K562 (cell line): Measurements from ENCODE around the gene COG3. TPM values are rescaled to one million over a fixed set of nuclear protein-coding genes. Genes with fewer than 3 reads are reported as not detected.

ENCODE experiments used
- ATAC-seq: fragments of 200-7000 bp; cut with Tn5 transposase; 3 replicates; pipeline ENCODE4 v1.9.1; 2020; ENCODE audit warnings: moderate library complexity
- BruUV-seq: library from RNA; stranded (reverse); fragments of 400-500 nt; replicated peaks from 2 replicates; lab custom pipeline; 2021; lab: Mats Ljungman, UMichigan
- CTCF ChIA-PET: fragments of 300-600 bp; formaldehyde crosslinking; extraction: SDS; loops from one replicate; lab custom pipeline; 2021; ENCODE audit warnings: low intra/inter-chr PET ratio; lab: Yijun Ruan, JAX
- POLR2A ChIA-PET: fragments of 300-600, 350-650 bp; sonication (Branson Sonifier 250); formaldehyde crosslinking; extraction: SDS; loops from one replicate; lab custom pipeline; 2021; ENCODE audit warnings: antibody characterized with exemption, inconsistent platforms; lab: Yijun Ruan, JAX
- DNase-seq, 4 experiments: peaks; one replicate each; pipeline versions ENCODE4 v3.0.0 to v3.0.0-alpha.2; 2011 to 2018; ENCODE audit warnings: low spot score in 3 of 4, mixed read lengths in 3 of 4; ENCODE audit errors: extremely low read depth in 1 of 4
- FAIRE-seq: peaks from 2 replicates; lab custom pipeline; 2011; peaks lifted over from hg19 to GRCh38; lab: Jason Lieb, UNC
- H2AFZ ChIP-seq: 2 replicates; pipeline ENCODE4 v1.6.0; 2011; ENCODE audit warnings: low read depth, low read length, control low read depth, inconsistent platforms
- H3K27ac ChIP-seq: fragments of 200-600 bp; 3 replicates; pipeline ENCODE4 v1.8.0; 2011; ENCODE audit warnings: low read depth, mild to moderate bottlenecking, control low read depth, inconsistent platforms, low read length, moderate library complexity, mixed read lengths; ENCODE audit errors: extremely low read depth
- H3K27me3 ChIP-seq, 2 experiments: fragments of 300-600 bp in 1 of 2; 2 replicates in 1 of 2; 3 replicates in 1 of 2; pipeline versions ENCODE4 v1.6.0 to v1.8.0; 2011; ENCODE audit warnings: inconsistent platforms in 2 of 2, low read length in 2 of 2, mild to moderate bottlenecking in 1 of 2, mixed read lengths in 1 of 2, moderate library complexity in 1 of 2; ENCODE audit not compliant: control insufficient read depth in 2 of 2, insufficient read depth in 2 of 2
- H3K36me3 ChIP-seq: fragments of 300-600 bp; 3 replicates; pipeline ENCODE4 v1.8.0; 2011; ENCODE audit warnings: mild to moderate bottlenecking, low read length, inconsistent platforms; ENCODE audit not compliant: control insufficient read depth, insufficient read depth
- H3K4me1 ChIP-seq, 2 experiments: fragments of 200-600 bp in 1 of 2; replicated peaks in 1 of 2; 2 replicates in 1 of 2; 3 replicates in 1 of 2; pipeline versions ENCODE4 v1.5.1 to v1.8.0; 2011; ENCODE audit warnings: inconsistent platforms in 2 of 2, low read length in 2 of 2, mild to moderate bottlenecking in 1 of 2, mixed read lengths in 1 of 2, moderate library complexity in 1 of 2; ENCODE audit not compliant: control insufficient read depth in 2 of 2, insufficient read depth in 2 of 2
- H3K4me2 ChIP-seq: 2 replicates; pipeline ENCODE4 v1.6.1; 2011; ENCODE audit warnings: low read length, control low read depth, inconsistent platforms, mixed read lengths; ENCODE audit not compliant: insufficient read depth
- H3K4me3 ChIP-seq: fragments of 200-600 bp; sonication (generic), shearing (Covaris generic); 2 replicates; pipeline ENCODE4 v1.5.1; 2016; ENCODE audit warnings: control low read depth, inconsistent platforms
- H3K79me2 ChIP-seq: fragments of 200-600 bp; 3 replicates; pipeline ENCODE4 v1.8.0; 2011; ENCODE audit warnings: low read length, inconsistent platforms; ENCODE audit not compliant: control insufficient read depth, insufficient read depth
- H3K9ac ChIP-seq, 2 experiments: 2 replicates each; pipeline versions ENCODE4 v1.6.0 to v1.6.1; 2011; ENCODE audit warnings: low read depth in 2 of 2, low read length in 2 of 2, control low read depth in 1 of 2, inconsistent platforms in 1 of 2, mild to moderate bottlenecking in 1 of 2, mixed read lengths in 1 of 2; ENCODE audit not compliant: insufficient read depth in 1 of 2
- H3K9me1 ChIP-seq: one replicate; pipeline ENCODE4 v1.6.0; 2011; ENCODE audit warnings: inconsistent platforms, mild to moderate bottlenecking, low read length, moderate library complexity; ENCODE audit not compliant: control insufficient read depth, insufficient read depth
- H3K9me3 ChIP-seq: replicated peaks from 2 replicates; pipeline ENCODE4 v1.5.1; 2011; ENCODE audit warnings: low read depth, low read length, inconsistent platforms; ENCODE audit not compliant: control insufficient read depth, insufficient read depth
- H4K20me1 ChIP-seq: replicated peaks from 2 replicates; pipeline ENCODE4 v1.6.1; 2011; ENCODE audit warnings: low read length, inconsistent platforms, mixed read lengths; ENCODE audit not compliant: control insufficient read depth, insufficient read depth
- GTF2A2 ChIP-seq: IDR thresholded peaks from 2 replicates; pipeline ENCODE4 v1.6.1; 2016; ENCODE audit warnings: mild to moderate bottlenecking, missing genetic modification characterization, missing compliant biosample characterization
- MTA2 ChIP-seq: fragments of 450-650 bp; IDR thresholded peaks from 2 replicates; pipeline ENCODE4 v1.6.1; 2016; ENCODE audit warnings: low read depth
- RFX5 ChIP-seq: IDR thresholded peaks from 2 replicates; pipeline ENCODE4 v1.6.1; 2011; ENCODE audit warnings: low read depth, mild to moderate bottlenecking, improper control_type of control experiment, low read length
- SAP30 ChIP-seq: fragments of 200-600 bp; sonication (generic); IDR thresholded peaks from 2 replicates; pipeline ENCODE4 v1.6.1; 2012; ENCODE audit warnings: borderline replicate concordance, low read depth, mild to moderate bottlenecking, moderate library complexity, low read length, control low read depth, inconsistent platforms; ENCODE audit not compliant: insufficient read depth, poor library complexity, severe bottlenecking
- ZNF512 ChIP-seq: IDR thresholded peaks from 2 replicates; pipeline ENCODE4 v1.6.1; 2016; ENCODE audit warnings: missing genetic modification characterization, missing compliant biosample characterization
- WGBS: fragments of 100-300 bp; shearing (Covaris generic); methylation state at CpG from one replicate; pipeline ENCODE4 v1.1.6; 2016; ENCODE audit warnings: low coverage, mixed read lengths; ENCODE audit not compliant: insufficient coverage; ENCODE audit errors: missing lambda C conversion rate; 5-methylcytosine and 5-hydroxymethylcytosine counted together
- in situ Hi-C: fragments of 300-500 bp; cut with MboI; formaldehyde crosslinking; loops from 4 replicates; pipeline ENCODE4 v1.15.0; 2018; ENCODE audit warnings: inconsistent platforms, mixed read lengths
- intact Hi-C: fragments of 100-400 bp; cut with micrococcal nuclease; formaldehyde crosslinking; loops from 2 replicates; pipeline ENCODE4 v1.14.2; 2022
- polyA plus RNA-seq, 8 experiments: library from polyadenylated mRNA; depleted of rRNA in 4 of 8; stranded (reverse) in 5 of 8; unstranded in 3 of 8; fragments of >200 nt; fragmentation: Nextera tagmentation in 2 of 8; fragmentation: Illumina TruSeq in 1 of 8; extraction: Ambion mirVana in 2 of 8; extraction: Trizol in 1 of 8; gene quantifications; 2 replicates each; pipeline versions ENCODE4 v1.2.1 to v1.2.3, GENCODE V29; 2011 to 2014; ENCODE audit warnings: inconsistent platforms in 1 of 8, missing spikeins in 1 of 8
- total RNA-seq, 7 experiments: library from RNA; depleted of rRNA in 6 of 7; stranded (reverse); fragments of >200 nt in 6 of 7; fragmentation: Illumina TruSeq in 2 of 7; extraction: Trizol in 2 of 7; gene quantifications; 2 replicates each; pipeline versions ENCODE4 v1.2.1 to v1.2.3, GENCODE V29; 2011 to 2021; ENCODE audit warnings: low replicate concordance in 1 of 7
- TF ChIP-seq, protein P1 (sequence below): fragments of 450-650 bp; IDR thresholded peaks from 2 replicates; pipeline ENCODE4 v1.6.1; 2016; ENCODE audit warnings: low read depth, mild to moderate bottlenecking, moderate library complexity

Gene COG3
- total and polyA plus RNA-seq, 9 of the 15 experiments (the other 6 are each of a cell fraction or from before 2014, with no cell fraction given), result 3.9 to 22.9 (median 14.5) TPM

- Histone ChIP-seq H3K9me1 (no peaks in the 10 kb centered on the region), H3K27ac (no peak overlapping the region), H3K9me3 (no peaks in the 10 kb centered on the region), H3K4me3 (no peak overlapping the region), H3K4me2 (no peak overlapping the region), H3K4me1 (no peaks in the 10 kb centered on the region; a peak in 1 of 5 replicates), H3K9ac (no peak overlapping the region), H3K79me2 (no peaks in the 10 kb centered on the region), H2AFZ (no peak overlapping the region), H3K27me3 (no peaks in the 10 kb centered on the region), H4K20me1 (no peaks in the 10 kb centered on the region), H3K36me3 (peaks cover 48% of the 10 kb centered on the region; the same call in 1 of the 3 replicates)
- ATAC-seq (no peak), FAIRE-seq (no peak), DNase-seq (no peak)
- WGBS, result 89% methylated on average over 4 of the region's 4 CpGs
- no TSS peak for BruUV-seq
- in situ Hi-C loops (no loop called here), intact Hi-C loops (no loop called here)
- ChIA-PET CTCF (no interaction called here), POLR2A (interaction anchor here (0.9 kb wide), 2 partner anchors 8 to 160 kb away, joined by 3 read pairs; no protein-coding TSS in a partner anchor)
- TF ChIP-seq SAP30 (no peak), RFX5 (no peak), GTF2A2 (tag) (no peak), ZNF512 (no peak), MTA2 (no peak)
- TF ChIP-seq, protein P1, sequence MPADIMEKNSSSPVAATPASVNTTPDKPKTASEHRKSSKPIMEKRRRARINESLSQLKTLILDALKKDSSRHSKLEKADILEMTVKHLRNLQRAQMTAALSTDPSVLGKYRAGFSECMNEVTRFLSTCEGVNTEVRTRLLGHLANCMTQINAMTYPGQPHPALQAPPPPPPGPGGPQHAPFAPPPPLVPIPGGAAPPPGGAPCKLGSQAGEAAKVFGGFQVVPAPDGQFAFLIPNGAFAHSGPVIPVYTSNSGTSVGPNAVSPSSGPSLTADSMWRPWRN, result no peak
Observed at GRCh38 chr13:45521297-45521696, 56.6 kb downstream of the COG3 start.
